GM21723 (cell line): Measurements from ENCODE around the gene B3GALT5.
"Not testable (repeated sequence)": the region's sequence is repeated elsewhere in the genome, so short reads cannot be mapped to it uniquely, and the experiment has no call there.

Experiments
- ATAC-seq: cut with Tn5 transposase; IDR thresholded peaks from one replicate; pipeline ENCODE4 v1.9.1; 2021; ENCODE audit warnings: mild to moderate bottlenecking, moderate library complexity; ENCODE audit not compliant: unreplicated experiment

B3GALT5 gene

DNA sequence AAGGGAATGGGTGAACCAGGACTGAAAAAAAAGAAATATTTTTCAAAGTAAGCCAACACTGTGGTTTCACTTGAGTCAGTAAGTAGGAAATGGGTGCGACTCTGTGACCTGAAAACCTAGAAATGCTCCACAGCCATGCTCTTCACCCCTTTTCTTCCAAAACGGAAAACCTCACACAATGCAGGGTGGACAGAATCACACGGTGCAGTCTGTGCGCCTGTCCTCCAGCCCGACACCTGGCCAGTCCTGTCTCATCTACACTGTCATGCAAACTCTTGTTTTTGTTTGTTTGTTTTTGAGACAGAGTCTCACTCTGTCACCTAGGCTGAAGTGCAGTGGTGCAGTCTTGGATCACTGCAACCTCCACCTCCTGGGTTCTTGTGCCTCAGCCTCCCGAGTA lies 53.3 kb downstream of the B3GALT5 start:
- no peak for ATAC-seq

DNA sequence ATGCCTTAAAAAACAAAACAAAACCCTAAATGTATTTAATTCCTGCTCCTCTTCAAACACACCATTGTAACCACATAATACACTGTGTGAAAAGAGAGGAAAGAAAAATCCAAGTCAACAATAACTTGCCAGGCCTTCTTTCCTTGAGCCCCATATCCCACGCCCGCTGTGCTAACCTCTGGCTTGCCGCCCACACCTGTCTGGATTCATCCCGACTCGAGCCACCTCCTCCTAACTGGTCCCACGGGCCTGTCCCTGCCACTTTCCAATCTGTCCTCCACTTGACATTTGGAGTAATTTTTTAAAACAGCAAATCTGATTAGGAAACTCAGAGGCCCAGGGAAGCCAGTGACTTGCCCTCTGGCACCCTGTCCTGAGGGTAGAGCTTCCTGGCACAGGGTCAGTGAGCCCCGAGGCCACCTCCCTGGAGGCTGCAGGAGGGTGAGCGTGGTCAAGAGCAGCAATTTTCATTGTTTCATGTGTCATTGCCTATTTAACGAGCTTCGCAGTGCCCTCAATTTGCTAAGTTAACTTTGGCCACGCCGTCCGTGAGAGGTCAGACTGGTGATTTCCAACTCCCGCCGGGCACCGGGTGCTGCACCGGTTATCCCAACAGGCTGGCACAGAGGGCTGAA lies 54.1 kb downstream of the B3GALT5 start:
- no peak for ATAC-seq

DNA sequence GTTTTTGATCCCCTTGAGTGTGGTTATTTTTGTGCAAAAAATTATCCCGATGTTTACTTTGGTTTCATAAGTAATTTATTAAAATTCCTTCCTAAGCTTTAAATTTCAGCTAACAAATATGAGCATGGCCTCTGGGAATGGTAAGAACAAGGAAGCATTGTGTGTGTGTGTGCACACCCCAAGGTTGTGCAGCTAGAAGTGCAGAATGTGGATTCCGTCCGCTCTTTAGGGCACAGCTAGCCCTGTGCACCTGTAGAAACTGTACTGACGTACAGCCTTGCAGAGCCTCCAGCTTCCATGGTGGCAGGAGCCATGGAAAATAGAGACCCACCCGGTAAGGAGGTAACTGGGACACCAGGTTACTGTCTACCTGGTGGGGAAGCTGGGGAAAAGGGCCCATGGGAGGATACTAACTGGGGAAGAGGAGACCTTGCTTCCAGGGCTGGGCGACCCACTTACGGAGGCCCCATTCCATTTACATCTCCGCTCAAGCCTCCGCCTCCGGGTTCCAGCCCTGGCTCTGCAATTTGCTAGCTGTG lies 54.7 kb downstream of the B3GALT5 start:
- ATAC-seq, result no peak

DNA sequence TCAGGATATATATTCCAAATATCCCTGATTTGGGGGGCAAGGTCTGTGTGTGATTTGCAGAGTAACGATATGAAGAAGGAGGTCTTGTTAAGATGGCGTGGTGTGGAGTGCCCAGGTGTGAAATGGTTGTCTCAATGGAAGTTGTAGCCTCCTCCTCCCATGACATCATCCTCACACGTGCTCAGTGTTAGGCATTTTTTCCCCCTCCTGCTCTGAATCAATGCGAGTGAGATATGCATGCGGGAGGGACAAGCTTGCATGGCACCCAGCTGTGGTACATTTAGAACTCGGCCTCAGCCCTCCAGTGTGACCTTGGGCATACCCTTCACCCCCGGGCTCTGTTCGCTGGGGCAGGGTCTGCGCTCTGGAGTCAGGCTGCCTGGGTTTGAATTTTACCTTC lies 55.6 kb downstream of the B3GALT5 start:
- ATAC-seq, result no peak

DNA sequence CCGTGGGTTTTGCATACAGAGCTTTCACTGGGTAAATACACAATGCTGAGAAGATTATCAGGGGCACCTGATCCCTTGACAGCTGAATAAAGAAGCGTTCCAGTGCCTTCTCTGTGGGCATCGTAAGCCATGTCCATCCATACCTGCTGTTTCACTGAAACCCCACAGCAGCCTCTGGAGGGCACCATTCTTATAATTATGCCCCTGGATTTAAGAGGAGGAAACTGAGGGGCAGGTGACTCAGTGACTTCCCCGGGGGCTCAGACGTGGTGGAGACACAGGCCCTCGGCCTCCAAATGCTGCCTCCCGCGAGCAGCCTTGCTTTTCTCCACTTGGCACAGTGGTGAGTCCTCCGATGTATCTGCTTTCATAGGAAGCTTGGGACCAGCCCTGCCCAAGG lies 56.7 kb downstream of the B3GALT5 start:
- ATAC-seq, result no peak

GRCh38 chr21:39669976-39670661 lies 57.4 kb downstream of the B3GALT5 start:
- no peak for ATAC-seq

- ATAC-seq, result no peak
These were observed 58.0 kb downstream of the B3GALT5 start for GRCh38 chr21:39670701-39671100.

DNA sequence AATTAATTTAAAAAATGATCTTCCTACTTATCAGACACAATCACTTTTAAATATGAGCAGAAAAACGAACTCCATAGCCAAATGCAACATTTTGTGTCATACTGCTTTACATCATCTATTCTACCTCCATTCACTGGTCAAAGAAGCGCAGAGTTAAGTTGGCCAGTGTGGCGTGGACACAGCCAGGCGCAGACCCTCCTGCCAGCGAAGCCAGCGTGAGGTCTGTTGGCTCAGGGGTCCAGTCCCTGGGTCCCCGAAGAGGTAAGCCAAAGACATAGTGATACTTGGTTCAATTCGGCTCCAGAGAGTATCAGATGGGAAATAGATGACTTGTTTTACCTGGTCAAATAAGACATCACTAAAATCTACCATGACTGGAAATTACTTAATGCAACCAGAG lies 59.2 kb downstream of the B3GALT5 start:
- no peak for ATAC-seq

DNA sequence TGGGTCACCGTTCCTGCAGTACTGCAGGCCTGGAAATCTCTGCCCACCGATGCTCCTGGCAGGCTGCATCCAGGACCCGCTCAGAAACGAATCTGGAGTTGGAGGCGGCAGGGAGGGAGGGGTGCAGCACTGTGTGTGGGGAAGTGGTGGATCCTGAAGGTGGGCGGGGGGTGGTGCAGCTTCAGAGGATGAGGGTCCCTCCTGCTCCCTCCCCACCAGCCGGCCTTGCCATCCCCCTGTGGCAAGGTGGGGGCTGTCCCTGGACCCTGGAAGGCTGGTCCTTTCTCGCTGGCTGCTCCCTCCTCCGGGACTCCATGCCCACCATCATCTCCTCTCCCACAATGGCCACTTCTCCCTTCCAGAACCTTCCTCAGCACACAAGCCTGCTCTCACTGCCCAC lies 60.4 kb downstream of the B3GALT5 start:
- no peak for ATAC-seq

- ATAC-seq, result no peak
These were observed 61.0 kb downstream of the B3GALT5 start for GRCh38 chr21:39673736-39674135.

DNA sequence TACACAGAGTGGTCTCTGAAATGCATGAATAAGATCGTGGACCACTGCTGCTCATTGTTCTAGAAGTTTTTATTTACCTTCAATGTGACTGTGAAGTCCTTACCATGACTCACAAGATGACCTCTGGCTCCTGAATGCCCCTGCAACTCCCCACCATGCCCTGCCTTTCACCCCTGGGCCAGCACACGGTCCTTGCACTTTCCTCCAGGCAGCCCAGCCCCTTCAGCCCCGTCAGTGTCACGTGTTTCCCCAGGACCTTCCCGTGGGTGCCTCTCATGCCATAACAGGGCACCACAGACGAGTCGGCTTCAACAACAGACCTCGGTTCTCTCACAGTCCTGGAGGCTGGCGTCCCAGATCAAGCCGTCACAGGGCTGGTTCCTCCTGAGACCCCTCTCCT lies 62.1 kb downstream of the B3GALT5 start:
- no peak for ATAC-seq

GRCh38 chr21:39675590-39675989 lies 62.9 kb downstream of the B3GALT5 start:
- ATAC-seq, result no peak

- ATAC-seq, result no peak
These were observed 63.4 kb downstream of the B3GALT5 start for GRCh38 chr21:39675993-39676661.

- ATAC-seq, result no peak
These were observed 67.5 kb downstream of the B3GALT5 start for GRCh38 chr21:39680216-39680615.

DNA sequence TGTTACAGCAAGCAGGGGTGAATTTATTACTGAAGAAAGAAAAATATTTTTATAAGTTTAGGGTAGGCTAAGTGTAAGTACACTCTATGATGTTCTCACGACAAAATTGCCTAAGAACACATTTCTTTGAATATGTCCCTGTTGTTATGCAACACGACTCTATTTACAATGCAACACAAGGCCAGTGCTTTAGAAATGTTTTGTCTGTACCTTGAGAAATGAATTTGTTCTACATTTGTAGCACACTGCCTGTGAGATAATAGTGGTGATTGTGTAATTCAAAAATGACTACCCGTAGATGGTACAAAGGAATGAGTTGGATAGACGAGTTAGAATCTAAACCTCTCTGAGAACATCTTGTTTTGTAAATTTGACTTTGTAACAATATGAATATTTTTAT lies 68.5 kb downstream of the B3GALT5 start:
- no peak for ATAC-seq

GRCh38 chr21:39681845-39682244 lies 69.1 kb downstream of the B3GALT5 start:
- ATAC-seq, result no peak

DNA sequence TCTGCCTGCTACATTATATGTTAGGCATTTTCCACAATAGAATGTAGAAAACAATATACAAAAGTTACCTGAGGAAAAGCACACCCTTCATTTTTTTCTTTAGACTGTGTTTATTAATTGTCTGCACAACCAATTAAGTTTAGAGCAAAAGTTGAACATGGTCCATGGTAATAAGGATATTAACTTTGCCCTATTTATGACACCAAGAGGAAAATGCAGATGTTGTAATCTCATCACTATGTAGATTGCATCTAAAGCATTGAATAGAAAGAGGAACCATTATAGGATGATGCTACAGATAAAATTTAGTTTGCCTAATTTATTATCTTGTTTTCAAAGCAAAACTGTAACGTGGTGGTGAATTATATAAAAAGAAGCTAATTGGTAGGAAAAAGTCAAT lies 72.5 kb downstream of the B3GALT5 start:
- ATAC-seq, result no peak

DNA sequence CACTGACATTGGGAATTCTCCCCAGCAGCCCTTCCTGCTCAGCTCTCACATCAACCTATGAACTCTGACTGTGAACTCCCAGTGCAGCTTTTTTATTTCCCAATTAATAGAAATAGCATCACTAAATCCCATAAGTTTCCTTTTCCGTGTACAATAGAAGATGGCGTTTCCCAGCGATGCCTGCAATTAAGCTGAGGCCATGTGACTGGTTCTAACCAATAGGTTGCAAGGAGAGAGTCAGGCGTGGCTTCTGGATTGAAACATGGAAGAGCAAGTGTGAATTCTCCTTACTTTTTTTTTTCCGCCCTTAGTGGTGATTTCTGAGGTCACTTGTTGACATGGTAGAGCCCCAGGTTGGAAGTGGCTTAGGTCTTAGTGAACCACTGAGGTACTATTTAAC lies 73.3 kb downstream of the B3GALT5 start:
- no peak for ATAC-seq

DNA sequence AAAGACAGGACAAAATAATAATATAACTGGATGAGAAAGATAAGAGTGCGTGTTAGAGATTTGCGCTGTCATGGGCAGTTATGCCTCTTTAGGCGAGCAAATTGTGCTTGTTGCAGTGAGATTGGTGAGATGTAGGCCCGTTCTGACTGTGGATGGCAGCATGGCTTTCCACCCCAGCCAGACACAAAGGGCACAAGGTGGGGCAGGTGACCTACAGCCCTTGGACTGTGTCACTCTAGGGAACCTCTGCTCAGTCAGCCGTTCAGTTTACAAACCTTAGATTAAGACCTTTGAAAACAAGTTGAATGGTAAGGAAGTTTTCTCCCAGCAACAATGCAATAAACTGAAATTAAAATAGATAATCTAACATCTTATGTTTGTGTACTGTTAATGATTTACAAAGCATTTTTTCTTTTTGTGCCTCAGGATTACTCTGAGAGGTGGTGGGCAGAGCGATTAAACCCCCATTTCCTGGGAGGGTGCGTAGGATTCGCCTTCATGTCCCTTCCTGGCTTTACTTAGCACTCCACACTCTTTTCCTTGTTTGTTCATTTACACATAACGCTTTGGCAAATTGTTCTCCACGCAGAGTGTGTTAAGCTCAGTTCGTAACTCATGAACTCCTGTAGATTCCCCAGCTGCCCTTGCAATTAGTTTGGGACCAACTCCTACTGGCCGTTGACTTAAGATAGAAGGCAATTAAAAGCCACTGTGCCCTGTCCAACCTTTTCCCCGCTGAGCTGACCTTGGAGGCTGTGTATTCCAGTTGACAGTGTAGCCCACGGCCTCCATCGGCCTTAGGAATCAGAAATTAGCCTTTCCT lies 74.1 kb downstream of the B3GALT5 start:
- ATAC-seq, result no peak

DNA sequence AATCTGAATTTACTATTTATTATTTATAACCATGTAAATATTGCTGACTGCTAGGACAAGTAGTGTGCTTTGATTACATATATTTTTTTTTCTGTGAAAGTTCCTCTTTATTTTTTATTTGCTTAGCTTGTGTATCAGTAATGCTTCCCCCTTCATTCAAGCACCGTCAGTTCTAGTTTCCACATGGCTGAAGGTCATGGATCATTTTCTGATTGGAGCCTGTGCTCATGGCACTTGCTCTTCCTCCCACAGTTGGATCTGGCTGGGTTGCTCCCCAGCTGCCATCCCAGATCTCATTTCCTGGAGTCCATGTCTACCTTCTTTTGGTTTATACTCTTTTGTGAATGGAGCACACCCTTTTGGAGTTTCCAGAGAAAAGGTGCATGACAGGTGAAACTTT lies 75.3 kb downstream of the B3GALT5 start:
- ATAC-seq, result no peak

- not testable (repeated sequence) for ATAC-seq
These were observed 77.1 kb downstream of the B3GALT5 start for GRCh38 chr21:39689860-39690259.
